NB4 (cell line): ENCODE results near the gene FHOD1.

Experiments
- DNase-seq: peaks from one replicate; pipeline ENCODE4 v3.0.0; 2010; ENCODE audit warnings: low read depth
- H3K4me3 ChIP-seq: one replicate; pipeline ENCODE4 v1.5.1; 2011; ENCODE audit warnings: mild to moderate bottlenecking, low read depth, low read length, moderate library complexity
- CTCF ChIP-seq: IDR thresholded peaks from one replicate; pipeline ENCODE4 v1.5.1; 2012; ENCODE audit warnings: low read depth, low read length
- MYC ChIP-seq: IDR thresholded peaks from 2 replicates; pipeline ENCODE4 v1.6.1; 2011; ENCODE audit warnings: low read depth, low read length
- POLR2A ChIP-seq: IDR thresholded peaks from 2 replicates; pipeline ENCODE4 v1.6.1; 2011; ENCODE audit warnings: mild to moderate bottlenecking; ENCODE audit not compliant: insufficient read length; ENCODE audit errors: extremely low read depth
- TF ChIP-seq, protein P1 (sequence below): IDR thresholded peaks from 2 replicates; pipeline ENCODE4 v1.6.1; 2011; ENCODE audit warnings: low read depth, low read length

FHOD1 gene

DNA sequence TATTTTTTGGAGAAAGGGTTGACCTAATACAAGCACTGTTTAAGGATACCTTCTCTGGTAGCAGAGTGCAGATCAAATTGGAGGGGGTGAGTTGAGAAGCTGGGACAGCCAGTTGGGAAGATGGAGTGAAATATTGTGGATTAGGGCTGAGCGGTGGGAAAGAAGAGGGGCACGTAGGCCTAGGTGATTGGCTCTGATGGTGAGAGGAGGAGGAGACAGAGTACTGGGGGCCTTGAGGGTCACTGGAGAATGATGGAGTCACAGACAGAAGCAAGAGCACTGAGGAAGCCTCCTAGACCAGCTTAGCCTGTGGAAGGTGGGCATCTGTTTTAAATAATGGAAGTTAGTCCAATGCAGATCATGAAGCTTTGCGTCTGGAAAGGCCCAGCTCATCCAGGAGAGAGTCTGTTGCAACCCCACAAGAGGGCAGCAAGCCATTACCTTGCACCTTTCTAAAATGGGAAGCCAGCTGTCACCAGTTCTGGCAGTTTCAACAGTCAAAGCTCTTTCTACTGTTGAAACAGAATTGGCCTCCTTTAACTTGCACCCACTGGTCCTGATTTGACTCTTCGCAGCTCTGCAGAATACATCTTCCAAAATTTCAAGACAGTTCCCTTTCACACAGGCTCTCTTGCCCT is 13.3 kb upstream of the FHOD1 start:
- H3K4me3 ChIP-seq, result no peak overlapping the region
- DNase-seq, result peak; percentile 70
- TF ChIP-seq POLR2A (no peak), CTCF (peak; percentile 59), MYC (no peak)
- TF ChIP-seq, protein P1, sequence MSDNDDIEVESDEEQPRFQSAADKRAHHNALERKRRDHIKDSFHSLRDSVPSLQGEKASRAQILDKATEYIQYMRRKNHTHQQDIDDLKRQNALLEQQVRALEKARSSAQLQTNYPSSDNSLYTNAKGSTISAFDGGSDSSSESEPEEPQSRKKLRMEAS, result no peak

GRCh38 chr16:67259705-67260104 is 12.4 kb upstream of the FHOD1 start:
- H3K4me3 ChIP-seq, result no peak overlapping the region
- no peak for TF ChIP-seq CTCF
- TF ChIP-seq, protein P1, result no peak
- TF ChIP-seq POLR2A, result no peak
- TF ChIP-seq MYC, result no peak
- no peak for DNase-seq

DNA sequence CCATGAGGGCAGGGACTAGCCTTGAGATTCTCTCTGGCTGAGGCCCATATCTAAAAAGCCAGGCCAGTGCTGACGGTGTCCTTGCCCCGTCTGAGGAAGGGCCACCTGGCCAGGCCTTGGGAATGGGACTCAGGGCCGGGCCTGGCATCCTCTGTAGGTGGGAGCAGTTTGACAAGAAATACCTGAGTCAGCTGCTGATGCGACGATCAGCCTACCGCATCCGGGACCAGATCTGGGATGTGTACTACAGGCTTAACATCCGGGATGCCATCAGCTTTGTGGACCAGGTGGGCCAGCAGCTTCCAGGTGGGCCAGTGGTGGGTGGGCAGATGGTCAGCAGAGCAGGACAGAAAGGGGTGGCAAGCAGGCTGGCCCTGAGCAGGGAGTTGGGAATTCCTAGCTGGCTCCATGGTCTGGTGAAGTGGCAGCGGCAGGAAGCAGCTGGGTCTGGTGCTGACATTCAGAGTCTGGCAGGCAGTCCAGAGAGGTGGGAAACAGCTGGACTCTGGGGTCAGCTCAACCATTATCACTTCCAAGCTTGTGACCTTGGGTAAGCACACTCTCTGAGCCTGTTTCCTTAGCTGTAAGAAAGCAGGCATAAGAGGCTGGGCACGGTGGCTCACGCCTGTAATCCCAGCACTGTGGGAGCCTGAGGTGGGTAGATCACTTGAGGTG is 11.0 kb upstream of the FHOD1 start:
- TF ChIP-seq MYC (no peak), POLR2A (no peak), CTCF (no peak)
- TF ChIP-seq, protein P1, result no peak
- H3K4me3 ChIP-seq, result no peak overlapping the region
- no peak for DNase-seq

- TF ChIP-seq, protein P1, result no peak
- no peak for TF ChIP-seq CTCF
- no peak for TF ChIP-seq MYC
- no peak for TF ChIP-seq POLR2A
- H3K4me3 ChIP-seq, result no peak overlapping the region
- DNase-seq, result no peak
Measured at GRCh38 chr16:67257486-67258160, 10.3 kb upstream of the FHOD1 start.

DNA sequence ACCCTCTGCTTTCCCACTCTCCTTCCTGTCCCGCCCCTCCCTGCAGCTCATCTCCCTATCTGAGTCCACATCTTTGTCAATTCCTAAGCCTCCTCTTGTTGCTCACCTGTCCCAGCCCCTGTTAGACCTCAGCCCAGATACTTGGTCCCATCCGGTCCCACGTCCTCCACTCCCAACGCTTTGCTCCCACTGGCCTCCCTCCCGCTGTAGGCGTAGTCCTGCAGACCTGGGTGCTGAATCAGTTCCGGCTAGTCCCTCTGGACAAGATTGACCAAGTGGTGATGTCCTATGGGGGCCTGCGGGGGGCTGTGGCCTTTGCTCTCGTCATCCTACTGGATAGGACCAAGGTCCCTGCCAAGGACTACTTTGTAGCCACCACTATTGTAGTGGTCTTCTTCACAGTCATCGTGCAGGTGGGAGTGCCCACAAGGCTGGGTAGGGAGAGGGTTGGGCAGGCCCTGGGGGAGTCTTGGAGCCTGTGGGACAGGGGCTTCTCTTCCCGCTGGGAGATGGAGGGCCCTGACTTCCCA is 9.5 kb upstream of the FHOD1 start:
- no peak overlapping the region for H3K4me3 ChIP-seq
- no peak for TF ChIP-seq POLR2A
- TF ChIP-seq, protein P1, result no peak
- TF ChIP-seq CTCF, result no peak
- TF ChIP-seq MYC, result no peak
- DNase-seq, result no peak
